ENCODE data around the gene NOX5. TPM values are rescaled to one million over a fixed set of nuclear protein-coding genes. Genes with fewer than 3 reads are reported as not detected.

The NOX5 gene
- total and polyA plus RNA-seq, 2 experiments from 2014 or later, result 0.11 TPM; not detected in 1

DNA sequence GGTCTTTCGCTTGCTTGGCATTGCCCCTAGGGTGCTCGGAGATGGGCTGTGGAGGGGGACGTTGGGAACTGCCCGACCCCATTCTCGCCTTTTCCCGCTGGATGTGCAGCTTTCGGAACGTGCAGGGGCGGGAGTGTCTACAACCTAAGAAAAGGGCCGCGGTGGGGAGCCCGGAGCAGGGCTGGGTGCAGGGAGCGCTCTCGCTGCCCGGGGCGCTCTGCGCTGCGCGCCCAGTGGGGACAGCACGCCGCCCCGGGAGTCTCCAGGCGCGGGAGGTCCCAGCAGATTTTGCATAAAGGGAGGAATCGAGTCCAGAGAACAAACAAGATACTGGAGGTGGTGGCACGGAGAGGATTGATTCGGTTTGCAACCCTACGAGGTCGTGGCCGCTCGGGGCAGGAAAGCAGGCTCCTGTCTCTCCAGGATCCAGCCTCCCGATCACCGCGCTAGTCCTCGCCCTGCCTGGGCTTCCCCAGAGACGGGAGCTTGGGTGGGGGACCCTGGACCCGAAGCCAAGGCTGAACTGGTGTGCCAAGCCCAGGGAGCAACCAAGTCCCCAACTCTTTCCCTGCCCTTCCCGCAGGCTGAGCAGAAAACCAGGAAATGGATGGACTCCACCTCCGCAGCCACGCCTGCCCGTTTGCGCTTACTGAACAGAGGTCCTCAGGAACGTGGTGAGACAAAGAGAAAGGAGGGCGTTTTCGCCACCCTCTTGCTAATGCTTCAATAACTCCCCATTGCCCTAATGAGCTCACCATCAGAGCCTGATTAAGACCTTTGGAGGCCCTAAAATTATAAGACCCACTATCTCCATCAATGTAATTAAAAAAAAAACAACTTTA, 59.7 kb downstream of the NOX5 start:
- TF ChIP-seq EZH2 (IDR thresholded peaks at IDR 0.05; ENCODE audit: insufficient read depth, poor library complexity, severe bottlenecking) (no peak), EZH2phosphoT487 (IDR thresholded peaks at IDR 0.05; ENCODE audit: insufficient read depth, low read depth) (no peak)
- Histone ChIP-seq H3K9me3 (ENCODE audit: low read depth) (no peaks in the 10 kb centered on the region), H3K79me2 (ENCODE audit: insufficient read depth) (no peaks in the 10 kb centered on the region), H3K9ac (peak overlapping the region; percentile 45), H3K27ac (no peak overlapping the region), H2AFZ (peak overlapping the region; percentile 91), H3F3A (ENCODE audit: insufficient read depth) (no peaks in the 10 kb centered on the region), H3K4me1 (ENCODE audit: insufficient read depth) (no peaks in the 10 kb centered on the region), H3K4me3 (peak overlapping the region; percentile 77), H3K4me2 (ENCODE audit: unreplicated experiment) (peak overlapping the region; percentile 75), H3K27me3 (replicated peaks; ENCODE audit: insufficient read depth) (0 out of 2 replicates have a peak, but pooled peaks cover 6% of the 10 kb centered on the region), H3K9me2 (ENCODE audit: insufficient read depth) (no peaks in the 10 kb centered on the region), H4K20me1 (ENCODE audit: insufficient read depth) (no peaks in the 10 kb centered on the region), H3K36me3 (ENCODE audit: low read depth) (no peaks in the 10 kb centered on the region)
- WGBS, 2 experiments (ENCODE audit: low coverage in 1 of 2, low lambda C conversion rate in 2 of 2, missing lambda C conversion rate in 2 of 2), result 2% methylated on average over 35 to 45 of the region's 45 CpGs
- peak; percentile 67 for DNase-seq
- in situ Hi-C loops (cut with MboI), result loop anchor here (25.0 kb wide), 1 partner anchor 313 kb away; no protein-coding TSS in a partner anchor

DNA sequence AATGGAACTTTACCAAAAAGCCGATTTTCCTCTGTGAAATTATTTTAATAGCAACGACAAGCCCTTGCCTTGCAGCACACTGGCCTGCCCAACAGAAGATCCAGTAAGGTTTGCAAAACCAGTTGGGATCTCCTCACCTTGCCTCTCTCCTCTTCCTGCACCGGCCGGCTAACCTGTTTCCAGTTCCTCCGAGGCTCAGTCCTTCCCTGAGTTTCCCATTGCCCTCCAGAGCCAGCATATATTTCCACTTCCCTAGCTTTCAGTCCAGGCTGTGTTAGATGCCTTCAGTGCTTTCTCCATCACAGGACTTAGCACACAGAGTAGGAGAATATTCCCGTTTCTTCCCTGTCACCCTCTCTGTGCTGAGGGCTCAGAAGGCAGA, 60.3 kb downstream of the NOX5 start:
- Histone ChIP-seq H3K4me1 (ENCODE audit: insufficient read depth) (no peaks in the 10 kb centered on the region), H4K20me1 (ENCODE audit: insufficient read depth) (no peaks in the 10 kb centered on the region), H3K4me3 (peak overlapping the region; percentile 77), H3K36me3 (ENCODE audit: low read depth) (no peaks in the 10 kb centered on the region), H3K27me3 (replicated peaks; ENCODE audit: insufficient read depth) (0 out of 2 replicates have a peak, but pooled peaks cover 6% of the 10 kb centered on the region), H3K27ac (no peak overlapping the region), H3K9me3 (ENCODE audit: low read depth) (no peaks in the 10 kb centered on the region), H3K79me2 (ENCODE audit: insufficient read depth) (no peaks in the 10 kb centered on the region), H3F3A (ENCODE audit: insufficient read depth) (no peaks in the 10 kb centered on the region), H2AFZ (peak overlapping the region; percentile 91), H3K4me2 (ENCODE audit: unreplicated experiment) (peak overlapping the region; percentile 75), H3K9ac (peak overlapping the region; percentile 45; the same call in 1 of the 2 replicates), H3K9me2 (ENCODE audit: insufficient read depth) (no peaks in the 10 kb centered on the region)
- 55 to 57% methylated on average over 6 of the region's 6 CpGs for WGBS, 2 experiments (ENCODE audit: low coverage in 1 of 2, low lambda C conversion rate in 2 of 2, missing lambda C conversion rate in 2 of 2)
- TF ChIP-seq EZH2phosphoT487 (IDR thresholded peaks at IDR 0.05; ENCODE audit: insufficient read depth, low read depth) (no peak), EZH2 (IDR thresholded peaks at IDR 0.05; ENCODE audit: insufficient read depth, poor library complexity, severe bottlenecking) (no peak)
- in situ Hi-C loops (cut with MboI), result loop anchor here (25.0 kb wide), 1 partner anchor 312 kb away; no protein-coding TSS in a partner anchor
- DNase-seq, result no peak

DNA sequence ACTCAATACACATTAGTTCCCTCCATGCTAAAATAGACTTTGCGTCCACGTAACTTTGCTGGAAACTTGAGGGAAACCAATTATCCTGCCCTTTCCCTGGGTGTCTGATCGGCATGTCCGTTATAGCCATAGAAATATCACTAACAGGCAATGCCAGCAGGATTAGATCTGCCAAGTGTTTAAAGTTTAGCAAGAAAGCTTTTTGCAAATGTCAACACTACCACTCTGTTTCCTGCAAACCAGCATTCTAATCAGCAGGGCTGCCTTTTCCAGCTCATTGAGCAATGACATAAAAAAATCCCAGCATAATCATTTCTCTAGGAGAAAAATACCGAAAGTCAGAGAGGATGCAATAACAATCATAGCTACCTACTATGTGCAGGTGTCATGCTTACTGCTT, 60.9 kb downstream of the NOX5 start:
- in situ Hi-C loops (cut with MboI), result no loop called here

DNA sequence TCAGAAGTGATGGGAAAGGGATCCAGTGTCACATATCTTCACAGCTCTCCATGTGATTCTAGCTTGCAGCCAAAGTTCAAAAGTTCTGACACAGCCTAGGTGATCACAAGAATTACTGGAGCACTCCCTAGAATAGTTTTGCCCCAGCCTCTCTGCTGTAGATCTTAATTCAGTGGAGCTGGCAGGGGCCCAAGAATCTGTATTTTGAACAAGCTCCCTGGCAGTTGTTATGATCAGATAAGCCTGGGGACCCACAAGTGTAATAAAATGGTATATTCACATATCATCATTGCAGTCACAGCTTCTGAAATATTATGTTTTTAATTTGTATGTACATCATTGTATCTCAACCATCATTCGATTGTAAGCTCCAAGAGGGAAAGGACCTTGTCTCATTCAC, 62.3 kb downstream of the NOX5 start:
- Histone ChIP-seq H2AFZ (no peak overlapping the region), H4K20me1 (ENCODE audit: insufficient read depth) (no peaks in the 10 kb centered on the region), H3K4me3 (no peak overlapping the region), H3F3A (ENCODE audit: insufficient read depth) (no peaks in the 10 kb centered on the region), H3K9me3 (ENCODE audit: low read depth) (no peaks in the 10 kb centered on the region), H3K27ac (no peak overlapping the region), H3K79me2 (ENCODE audit: insufficient read depth) (no peaks in the 10 kb centered on the region), H3K9ac (no peak overlapping the region), H3K9me2 (ENCODE audit: insufficient read depth) (no peaks in the 10 kb centered on the region), H3K36me3 (ENCODE audit: low read depth) (no peaks in the 10 kb centered on the region), H3K4me1 (ENCODE audit: insufficient read depth) (peaks cover 9% of the 10 kb centered on the region), H3K27me3 (replicated peaks; ENCODE audit: insufficient read depth) (0 out of 2 replicates have a peak, but pooled peaks cover 6% of the 10 kb centered on the region), H3K4me2 (ENCODE audit: unreplicated experiment) (no peak overlapping the region)
- DNase-seq, result no peak
- in situ Hi-C loops (cut with MboI), result no loop called here
- no peak for TF ChIP-seq EZH2phosphoT487 (IDR thresholded peaks at IDR 0.05; ENCODE audit: insufficient read depth, low read depth)
- TF ChIP-seq EZH2 (IDR thresholded peaks at IDR 0.05; ENCODE audit: insufficient read depth, poor library complexity, severe bottlenecking), result no peak
- 94 to 96% methylated on average over 1 of the region's 1 CpG for WGBS, 2 experiments (ENCODE audit: low coverage in 1 of 2, low lambda C conversion rate in 2 of 2, missing lambda C conversion rate in 2 of 2)

More for the DNA sequence above, 60.9 kb downstream of the NOX5 start:
- H4K20me1 ChIP-seq (ENCODE audit: insufficient read depth), result no peaks in the 10 kb centered on the region
- H3K79me2 ChIP-seq (ENCODE audit: insufficient read depth), result no peaks in the 10 kb centered on the region
- H3K36me3 ChIP-seq (ENCODE audit: low read depth), result no peaks in the 10 kb centered on the region
- no peaks in the 10 kb centered on the region for H3K4me1 ChIP-seq (ENCODE audit: insufficient read depth)
- no peak overlapping the region for H3K4me2 ChIP-seq (ENCODE audit: unreplicated experiment)
- no peak for DNase-seq
- no peak for TF ChIP-seq EZH2phosphoT487 (IDR thresholded peaks at IDR 0.05; ENCODE audit: insufficient read depth, low read depth)
- TF ChIP-seq EZH2 (IDR thresholded peaks at IDR 0.05; ENCODE audit: insufficient read depth, poor library complexity, severe bottlenecking), result no peak
- H3K4me3 ChIP-seq, result no peak overlapping the region
- WGBS, 2 experiments (ENCODE audit: low coverage in 1 of 2, low lambda C conversion rate in 2 of 2, missing lambda C conversion rate in 2 of 2), result 91 to 98% methylated on average over 5 of the region's 5 CpGs
- 0 out of 2 replicates have a peak, but pooled peaks cover 6% of the 10 kb centered on the region for H3K27me3 ChIP-seq (replicated peaks; ENCODE audit: insufficient read depth)
- no peaks in the 10 kb centered on the region for H3F3A ChIP-seq (ENCODE audit: insufficient read depth)
- no peak overlapping the region for H2AFZ ChIP-seq
- H3K9me2 ChIP-seq (ENCODE audit: insufficient read depth), result no peaks in the 10 kb centered on the region
- H3K9ac ChIP-seq, result no peak overlapping the region
- H3K9me3 ChIP-seq (ENCODE audit: low read depth), result no peaks in the 10 kb centered on the region
- H3K27ac ChIP-seq, result no peak overlapping the region

All from GM23248 (cell line).